Medulla oblongata (tissue), 1 donor: ENCODE measurements around the gene KRT79.

ENCODE experiments used
- DNase-seq: peaks from one replicate; pipeline ENCODE4 v3.0.0-alpha.2; 2015; ENCODE audit errors: extremely low spot score

Gene KRT79

DNA sequence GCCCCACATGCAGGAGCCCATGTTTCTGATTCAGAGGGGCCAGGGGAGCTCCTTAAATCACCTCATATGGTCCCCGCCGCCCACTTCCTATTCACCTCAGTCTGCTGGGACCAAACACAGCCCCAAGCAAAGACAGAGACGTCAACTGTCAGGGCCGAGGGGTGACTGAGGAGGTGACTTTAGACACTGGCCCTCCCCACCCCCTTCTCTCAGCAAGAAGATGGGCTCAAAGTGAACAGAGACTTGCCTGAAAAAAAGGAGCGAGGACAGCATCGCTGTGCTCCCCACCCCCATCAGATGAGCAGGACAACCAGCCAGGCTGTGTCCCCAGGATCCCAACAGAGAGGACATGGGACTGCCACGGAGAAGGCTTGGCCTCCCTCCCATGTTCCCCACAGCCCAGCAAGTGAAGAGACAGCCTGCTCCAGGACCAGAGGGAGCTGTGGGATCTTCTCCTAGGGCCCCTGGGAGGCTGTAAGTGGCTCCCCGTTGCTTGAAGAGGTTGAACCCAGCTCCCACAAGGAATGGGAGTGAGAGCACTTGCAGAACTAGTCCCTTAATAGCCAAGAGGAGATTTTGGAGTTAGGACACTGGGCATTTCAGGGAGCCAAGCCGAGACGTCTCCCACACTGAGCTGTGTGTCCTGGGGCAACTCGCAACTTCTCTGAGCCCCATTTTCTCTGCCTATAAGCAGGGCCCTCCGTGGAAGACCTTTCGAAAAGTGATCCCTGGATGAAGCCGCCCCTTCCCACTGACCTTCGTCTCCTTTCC is 1.3 kb upstream of the KRT79 start:
- DNase-seq, result no peak

DNA sequence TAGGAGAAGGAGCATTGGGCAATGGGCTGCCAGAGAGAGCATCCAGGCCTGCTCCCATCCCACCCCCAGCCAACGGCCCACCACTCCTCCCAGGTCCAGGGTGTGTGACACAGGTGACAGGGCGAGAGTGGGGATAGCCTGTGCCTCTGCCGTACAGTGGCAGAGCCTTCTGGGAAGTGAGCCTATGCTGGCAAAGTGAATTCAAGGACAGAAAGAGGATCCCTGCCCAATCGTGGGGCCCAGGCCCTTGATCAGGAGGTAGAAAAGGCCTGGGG is 553 bp upstream of the KRT79 start:
- DNase-seq, result no peak

DNA sequence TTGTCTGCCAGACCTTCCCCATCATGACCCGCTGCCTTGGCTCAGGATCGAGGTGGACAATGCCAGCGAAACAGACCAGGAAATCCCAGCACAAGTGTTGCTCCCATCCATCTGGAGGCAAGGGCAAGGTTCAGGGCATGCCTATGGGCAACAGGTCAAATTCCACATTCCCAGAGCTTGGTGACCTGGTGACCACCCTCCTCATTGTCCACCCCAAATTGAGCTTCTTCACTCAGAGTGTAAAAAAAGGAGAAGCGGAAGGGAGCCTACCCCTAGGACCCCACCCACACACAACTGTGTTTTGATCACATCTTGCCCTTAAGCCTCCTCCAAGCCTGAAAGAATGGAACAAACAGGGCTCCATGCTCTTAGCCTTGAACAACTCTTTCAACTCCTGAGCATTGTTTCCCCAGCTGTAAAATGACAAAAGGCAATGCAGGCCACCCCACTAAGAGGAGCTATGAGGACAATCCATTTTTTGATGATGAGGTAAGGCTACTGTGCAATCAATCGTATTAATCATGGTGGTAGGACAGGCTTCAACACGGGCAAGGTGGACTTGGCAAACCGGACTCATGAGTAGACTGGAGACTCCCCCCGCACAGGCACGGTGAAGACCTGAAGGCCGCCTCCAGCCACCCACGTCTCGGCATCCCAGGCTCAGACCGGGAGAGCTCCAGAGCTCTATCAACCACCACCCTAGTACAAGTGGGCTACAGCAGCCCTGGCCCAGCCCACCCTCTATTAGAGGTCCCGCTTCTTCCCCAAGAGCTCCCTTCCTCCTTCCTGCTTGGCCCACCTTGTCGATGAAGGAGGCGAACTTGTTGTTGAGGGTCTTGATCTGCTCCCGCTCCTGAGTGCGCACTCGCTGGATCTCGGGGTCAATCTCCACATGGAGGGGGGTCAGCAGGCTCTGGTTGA is 866 bp downstream of the KRT79 start:
- DNase-seq, result no peak

DNA sequence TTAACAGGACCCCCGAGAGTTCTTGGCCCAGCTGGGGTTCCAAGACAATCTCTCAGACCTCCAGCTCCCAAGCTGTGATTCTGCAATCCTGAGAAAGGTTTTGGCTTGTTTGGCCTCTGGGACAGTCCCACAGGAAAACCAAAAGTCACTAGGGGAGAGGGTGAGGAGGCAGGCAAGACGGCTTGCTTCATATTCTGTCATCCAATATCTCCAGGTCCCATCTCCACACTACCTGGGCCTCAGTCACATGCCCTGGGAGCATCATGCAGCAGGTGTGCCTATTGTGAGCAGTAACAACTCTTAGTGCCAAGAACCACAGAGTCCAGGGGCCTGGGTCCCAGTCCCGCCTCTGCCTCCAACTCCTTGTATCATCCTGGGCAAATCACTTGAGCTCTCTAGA is 1.7 kb downstream of the KRT79 start:
- no peak for DNase-seq

DNA sequence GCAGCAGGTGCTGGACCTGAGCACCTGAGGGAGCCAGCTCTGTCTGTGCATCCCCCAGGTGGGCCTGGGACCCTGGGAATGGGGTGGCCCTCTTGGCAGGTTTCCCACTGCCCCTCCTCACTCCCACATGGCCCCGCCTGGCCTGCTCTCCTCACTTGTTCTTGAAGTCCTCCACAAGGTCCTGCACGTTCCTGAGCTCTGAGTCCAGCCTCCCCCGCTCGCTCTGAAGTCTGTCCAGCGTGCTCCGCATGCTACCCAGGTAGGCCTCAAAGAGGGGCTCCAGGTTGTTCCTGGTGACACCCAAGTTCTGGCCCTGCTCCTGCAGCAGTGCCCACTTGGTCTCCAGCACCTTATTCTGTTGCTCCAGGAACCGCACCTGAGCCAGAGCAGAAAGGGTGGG is 2.9 kb downstream of the KRT79 start:
- DNase-seq, result no peak

DNA sequence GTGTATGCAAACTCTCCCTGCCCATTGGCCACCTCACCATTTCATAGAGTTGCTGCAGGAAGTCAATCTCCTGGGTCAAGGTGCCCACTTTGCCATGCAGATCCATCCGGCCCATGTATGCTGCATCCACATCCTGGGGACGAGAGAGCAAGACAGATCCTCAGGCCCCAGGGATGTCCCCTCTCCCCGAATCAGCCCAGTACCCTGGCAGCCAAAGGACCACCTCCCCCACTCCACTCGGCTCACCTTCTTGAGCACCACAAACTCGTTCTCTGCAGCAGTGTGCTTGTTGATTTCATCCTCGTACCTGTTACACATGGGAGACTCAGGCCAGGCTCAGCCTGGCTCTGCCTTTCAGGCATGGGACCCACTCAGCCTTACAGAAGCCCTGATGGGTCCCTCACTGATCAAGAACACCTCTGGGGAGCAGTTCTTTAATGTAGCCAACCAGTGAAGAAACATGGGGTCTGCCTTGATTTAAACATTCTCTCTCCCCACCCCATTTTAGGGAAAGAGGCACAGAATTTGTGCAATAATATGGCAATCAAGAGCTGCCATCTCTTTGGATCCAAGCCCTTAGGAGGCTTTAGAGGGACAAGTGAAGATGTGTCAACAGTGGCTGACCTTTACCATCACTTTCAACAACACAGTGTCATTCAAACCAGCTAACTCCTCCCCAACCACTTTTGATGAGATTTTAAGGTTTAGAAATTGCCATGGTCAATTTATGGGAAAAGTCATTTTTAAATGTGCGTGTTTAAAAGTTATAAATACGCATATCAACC is 3.9 kb downstream of the KRT79 start:
- no peak for DNase-seq

DNA sequence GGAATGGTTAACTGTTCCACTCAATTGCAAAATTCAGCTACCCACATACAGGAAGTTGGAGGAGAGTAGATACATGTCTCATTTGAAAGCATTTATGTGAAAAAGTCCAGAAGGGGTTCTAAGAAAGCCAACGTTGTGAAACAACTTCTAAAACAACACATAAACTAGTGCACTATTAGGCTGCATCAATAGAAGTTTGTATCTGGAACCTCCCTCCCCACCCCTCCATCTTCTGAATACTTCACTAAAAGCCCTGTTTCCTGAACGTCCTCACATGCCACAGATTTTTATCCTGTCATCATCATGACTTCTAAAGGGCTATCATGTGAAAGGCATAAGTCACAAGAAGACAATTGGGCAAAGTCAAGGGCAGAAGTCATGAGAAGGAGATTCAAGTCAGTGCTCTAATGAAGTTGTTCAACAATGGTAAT is 5.5 kb downstream of the KRT79 start:
- DNase-seq, result no peak

DNA sequence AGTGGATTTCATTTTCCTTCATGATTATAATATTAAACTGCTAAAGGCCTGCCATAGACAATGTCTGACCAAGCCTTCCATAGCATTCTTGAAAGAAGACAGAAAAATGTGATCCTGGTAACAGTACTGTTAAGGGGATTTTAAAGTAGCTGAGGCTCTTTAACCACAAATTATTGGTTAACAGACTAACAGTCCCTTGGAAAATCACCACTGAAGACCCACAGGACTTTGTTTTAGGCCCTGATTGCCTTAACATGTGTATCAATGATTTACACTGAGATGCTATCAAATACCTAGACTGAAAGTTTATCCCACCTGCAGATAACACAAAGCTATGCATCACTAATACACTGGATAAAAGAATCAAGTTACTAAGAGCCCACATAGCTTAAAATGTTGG is 6.0 kb downstream of the KRT79 start:
- DNase-seq, result no peak

DNA sequence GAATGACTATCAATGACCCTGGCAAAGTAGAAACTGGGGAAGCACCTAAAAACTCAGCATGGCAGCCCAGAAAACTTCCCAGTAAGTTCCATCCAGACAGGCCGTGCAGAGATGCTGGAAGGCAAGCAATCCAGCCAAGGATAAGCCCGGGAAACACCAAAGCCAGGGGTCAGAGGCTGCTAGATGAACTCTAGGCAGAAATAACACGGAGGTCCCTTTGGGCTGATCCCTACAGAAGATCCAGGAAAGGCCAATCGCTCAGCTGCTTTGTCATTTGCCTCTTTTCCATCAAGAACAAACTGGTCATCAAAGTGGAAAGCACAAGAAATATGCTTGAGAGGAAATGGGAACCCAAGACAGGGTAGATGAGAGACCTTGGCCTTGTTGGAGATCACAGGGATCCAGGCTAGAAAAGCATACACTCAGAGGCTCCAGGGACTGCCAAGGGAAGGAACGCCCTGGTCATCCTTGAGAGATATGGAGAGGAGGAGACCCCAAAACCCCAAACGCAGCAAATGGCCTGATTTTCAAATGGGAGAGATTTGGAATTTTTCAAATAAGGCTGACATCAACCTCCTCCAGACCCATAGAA is 6.5 kb downstream of the KRT79 start:
- no peak for DNase-seq

DNA sequence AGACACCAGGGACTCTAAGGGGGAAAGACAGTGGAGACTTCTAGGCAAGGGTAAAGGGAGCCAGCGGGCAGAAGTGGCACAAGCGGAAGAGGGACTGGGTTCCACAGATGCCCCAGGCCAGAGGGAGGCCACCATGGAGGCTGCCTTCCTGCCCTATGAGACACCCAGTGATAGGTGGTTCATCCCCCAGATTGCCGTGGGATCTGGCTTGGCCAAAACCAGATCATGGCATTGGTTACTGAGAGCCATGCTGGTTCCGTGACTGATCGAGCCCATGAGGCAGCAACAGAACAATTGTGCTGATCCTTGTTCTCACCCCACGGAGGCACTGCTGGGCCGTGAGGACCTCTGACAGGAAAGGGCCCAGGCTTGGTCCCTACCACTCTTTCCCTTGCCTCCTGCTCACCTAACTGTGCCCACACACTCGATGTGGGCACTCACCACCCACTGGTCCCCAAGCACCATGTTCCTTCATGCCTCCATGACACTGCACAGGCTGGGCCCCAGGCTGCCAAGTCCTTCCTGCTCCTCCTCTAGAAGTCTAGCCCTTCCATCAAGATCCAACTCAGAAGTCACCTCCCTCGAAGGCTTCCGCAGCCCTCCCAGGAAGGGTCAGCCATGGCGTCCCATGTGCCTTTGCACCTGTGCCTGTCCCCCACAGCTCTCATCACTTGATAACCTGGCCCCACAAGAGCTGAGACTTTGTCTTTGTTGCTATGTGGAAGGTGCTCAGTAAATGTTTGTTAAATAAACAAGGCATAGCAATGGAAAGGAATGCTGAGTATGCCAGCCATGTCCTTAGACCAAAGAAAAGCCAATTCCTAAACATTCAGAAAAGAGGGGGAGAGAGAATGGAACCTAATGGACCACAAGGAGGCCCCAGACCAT is 7.3 kb downstream of the KRT79 start:
- no peak for DNase-seq

DNA sequence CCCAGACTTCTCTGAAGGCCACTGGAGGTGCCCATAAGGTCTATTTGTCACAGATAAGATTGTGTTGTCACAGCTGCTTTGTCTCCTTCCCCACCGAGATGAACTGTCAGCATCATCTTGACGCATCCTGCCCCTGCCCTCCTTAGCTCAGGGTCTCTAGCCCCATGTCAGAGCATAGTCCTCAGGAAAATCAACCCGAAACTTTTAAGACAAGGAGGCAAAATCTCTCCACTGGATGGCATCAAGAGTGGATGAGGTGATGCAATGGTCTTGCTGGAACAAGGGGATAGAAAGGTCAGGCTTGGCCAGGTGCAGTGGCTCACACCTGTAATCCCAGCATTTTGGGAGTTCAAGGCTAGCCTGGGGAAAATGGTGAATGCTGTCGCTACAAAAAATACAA is 8.2 kb downstream of the KRT79 start:
- no peak for DNase-seq

DNA sequence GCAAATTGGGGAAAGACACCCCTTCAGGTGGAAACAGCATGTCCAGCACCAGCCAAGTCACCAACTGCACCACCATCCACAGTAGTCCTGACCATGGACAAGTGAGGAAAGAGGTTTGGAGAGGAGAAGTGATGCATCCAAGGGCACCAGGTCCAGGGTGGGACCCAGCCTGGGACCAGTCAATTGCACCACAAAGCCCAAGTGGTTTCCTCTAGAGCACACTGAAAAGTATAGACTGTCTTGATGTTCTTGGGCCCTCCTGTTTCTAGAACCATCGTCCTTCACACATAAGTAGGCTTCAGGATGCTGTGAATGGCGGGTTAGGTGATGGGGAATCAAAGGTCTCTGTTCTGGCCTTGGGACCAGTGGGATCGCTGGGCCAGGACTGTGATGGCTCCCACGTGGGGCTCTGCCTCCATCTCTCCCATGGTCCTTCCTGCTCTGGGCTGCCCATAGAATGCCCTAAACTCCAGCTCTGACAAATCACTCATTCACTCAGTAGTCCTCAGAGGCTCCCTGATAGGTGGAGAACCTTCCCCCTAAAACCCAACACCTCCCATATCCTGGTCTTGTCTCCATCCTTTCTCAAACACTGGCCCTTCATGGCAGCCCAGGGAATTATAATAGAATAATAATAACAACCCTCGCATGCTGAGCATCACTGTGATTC is 9.2 kb downstream of the KRT79 start:
- DNase-seq, result no peak

DNA sequence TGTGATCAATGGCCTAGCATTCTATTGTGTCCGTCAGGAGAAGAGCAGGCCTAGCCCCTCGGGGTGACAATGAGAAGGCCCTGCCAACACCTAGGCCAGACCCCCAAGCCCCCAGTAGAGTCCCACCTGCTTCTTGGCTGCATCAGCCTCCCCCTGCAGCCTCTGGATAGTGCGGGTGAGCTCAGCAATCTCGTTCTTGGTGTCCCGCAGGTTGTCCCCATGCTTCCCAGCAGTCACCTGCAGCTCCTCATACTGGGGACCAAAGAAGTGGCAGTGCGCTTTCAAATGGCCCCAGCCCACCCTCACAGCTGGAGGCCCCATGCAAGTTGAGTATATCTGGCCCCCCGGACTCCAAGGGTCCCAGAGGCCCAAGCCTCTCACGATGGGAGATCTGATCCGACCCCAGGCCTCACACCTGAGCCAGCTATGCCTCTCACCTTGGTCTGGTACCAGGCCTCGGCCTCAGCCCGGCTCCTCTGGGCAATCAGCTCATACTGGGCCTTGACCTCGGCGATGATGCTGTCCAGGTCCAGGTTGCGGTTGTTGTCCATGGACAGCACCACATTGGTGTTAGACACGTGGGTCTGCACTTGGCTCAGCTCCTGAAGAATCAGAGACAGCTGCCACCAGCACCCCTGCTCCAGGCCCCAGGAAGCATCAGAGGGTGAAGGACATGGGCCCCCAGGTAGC is 10.2 kb downstream of the KRT79 start:
- DNase-seq, result no peak

DNA sequence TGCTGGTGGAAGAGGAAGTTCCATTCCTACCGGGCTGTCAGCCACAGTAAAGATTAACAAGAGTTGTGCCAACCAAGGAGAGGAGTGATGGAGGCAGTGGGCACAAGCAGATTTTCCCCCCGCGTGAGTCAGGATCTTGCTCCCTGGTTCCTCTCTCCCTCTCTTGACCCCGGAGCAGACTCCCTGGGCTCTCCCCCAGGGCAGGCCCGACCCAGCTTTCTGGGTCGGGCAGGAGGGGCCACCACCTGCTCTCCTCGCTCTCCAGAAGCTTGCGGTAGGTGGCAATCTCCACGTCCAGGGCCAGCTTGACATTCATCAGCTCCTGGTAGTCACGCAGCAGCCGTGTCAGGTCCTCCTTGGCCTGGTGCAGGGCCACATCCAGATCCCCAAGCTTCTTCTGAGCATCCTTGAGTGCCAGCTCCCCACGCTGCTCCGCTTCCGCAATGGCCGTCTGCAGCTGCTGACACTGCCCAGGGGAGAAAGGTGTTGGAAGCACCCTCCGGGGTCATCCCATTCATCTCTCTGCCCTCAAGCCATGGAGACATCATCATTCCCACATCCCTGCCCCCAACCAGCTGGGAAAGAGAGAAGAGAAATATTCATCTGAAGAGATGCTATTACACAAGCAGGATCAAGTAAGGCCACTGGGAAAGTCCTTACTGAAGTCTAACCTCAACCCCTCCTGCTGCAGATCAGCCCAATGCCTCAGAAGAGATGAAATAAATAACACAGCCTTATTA is 11.2 kb downstream of the KRT79 start:
- no peak for DNase-seq

DNA sequence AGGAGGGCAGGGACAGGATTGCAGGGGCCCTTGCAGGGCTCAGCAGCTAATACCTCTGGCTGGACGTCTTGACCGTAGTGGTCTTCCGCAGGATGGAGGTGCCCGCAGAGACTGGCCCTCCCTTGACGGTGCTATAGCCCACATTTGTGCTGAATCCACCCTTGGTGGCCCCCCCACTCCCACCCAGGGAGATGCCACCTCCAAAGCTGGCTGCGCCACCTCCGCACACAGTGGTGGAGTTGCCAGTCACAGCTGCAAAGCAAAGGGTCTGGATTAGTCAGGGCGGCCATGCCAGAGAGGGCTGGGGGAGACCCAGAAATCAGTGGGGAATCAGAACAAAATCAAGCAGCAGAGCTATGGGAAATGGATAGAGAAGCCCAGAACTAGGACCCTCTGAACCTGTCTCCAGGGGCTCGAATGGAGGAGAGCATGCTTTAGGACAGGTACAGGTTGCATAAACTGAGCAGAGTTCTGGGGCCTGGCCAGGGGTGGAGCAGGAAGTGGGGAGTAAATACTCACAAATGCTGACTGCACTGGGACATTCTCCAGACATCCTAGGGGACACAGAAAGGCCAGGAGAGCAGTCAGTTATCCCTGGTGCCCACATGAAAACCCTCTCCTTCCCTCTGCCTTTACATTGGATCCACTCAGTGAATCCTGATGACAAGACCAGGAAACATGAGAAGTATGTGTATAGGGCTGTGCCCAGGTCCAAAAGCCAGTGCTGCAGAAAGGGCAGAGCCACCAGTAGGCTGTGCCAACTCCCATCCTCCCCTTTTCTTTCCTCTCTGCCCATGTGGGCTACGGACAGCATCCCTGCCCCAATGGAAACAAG is 12.1 kb downstream of the KRT79 start:
- DNase-seq, result no peak

DNA sequence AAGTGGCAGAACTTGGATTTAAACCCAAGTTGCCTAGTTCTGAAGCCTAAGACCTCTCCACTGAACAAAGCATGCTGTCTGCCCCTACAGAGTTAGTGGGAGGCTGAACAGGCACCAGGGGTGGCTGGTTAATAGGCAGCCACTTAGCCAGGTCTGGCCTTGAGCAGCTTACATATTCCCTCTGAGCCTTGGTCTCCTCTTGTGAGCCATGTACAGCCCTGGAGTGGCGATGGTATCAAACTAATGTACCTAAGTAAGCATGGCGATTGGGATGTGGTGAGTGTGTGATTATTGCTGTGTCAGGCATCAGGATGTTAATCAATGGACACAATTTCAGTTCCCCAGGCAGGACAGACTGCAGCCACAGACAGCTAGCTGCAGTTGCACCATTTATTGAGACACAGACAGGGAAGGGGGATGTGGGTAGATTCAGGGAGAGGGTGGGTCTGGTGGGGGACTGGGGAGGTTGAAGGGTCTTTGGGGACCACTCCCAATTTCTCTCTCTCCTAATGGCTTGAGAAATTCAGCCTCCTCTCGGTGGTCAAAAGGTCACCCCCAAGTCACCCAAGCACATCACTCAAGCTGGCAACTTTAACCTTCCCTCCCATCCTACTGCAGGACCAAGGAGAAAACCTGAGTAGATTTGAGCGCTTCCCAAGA is 12.9 kb downstream of the KRT79 start:
- no peak for DNase-seq

DNA sequence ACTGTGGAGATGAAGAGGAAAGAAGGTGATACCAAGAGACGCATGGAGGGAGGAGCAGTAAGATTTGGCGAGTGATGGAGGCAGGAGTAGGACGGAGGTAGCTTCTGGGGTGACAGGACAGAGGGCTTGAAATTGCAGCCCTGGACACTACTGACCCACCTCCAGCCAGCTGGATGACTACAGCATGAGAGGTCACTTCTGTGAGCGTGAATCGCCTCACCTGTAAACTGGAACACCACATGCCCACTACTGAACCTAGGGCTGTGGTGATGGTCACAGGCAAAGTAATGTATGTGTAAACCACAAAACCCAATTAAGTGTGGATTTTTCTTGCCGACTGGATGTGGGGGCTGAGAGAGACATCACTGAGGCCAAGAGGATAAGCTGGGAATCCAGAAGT is 13.6 kb downstream of the KRT79 start:
- DNase-seq, result no peak
